Measurements from ENCODE around the gene PI4K2A.

Gene PI4K2A

DNA sequence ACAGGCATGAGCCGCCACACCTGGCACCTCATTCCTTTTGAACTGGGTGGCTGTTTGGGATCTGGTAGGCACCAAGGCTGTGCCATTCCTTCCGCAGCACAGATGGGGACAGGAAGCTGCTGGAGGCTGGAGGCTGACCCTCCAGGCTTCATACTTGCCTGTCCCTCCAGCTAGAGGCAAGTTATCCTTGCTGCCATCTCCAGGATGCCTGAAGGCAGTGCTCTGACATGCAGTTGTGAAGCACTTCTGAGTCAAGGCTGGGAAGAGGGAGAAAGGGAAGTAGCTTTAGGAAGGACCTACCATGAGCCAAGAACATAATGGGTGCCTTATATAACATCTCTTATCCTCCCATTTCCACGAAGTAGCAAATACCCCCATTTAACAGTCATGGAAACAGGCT lies 82.5 kb downstream of the PI4K2A start:
- no peak for DNase-seq

DNA sequence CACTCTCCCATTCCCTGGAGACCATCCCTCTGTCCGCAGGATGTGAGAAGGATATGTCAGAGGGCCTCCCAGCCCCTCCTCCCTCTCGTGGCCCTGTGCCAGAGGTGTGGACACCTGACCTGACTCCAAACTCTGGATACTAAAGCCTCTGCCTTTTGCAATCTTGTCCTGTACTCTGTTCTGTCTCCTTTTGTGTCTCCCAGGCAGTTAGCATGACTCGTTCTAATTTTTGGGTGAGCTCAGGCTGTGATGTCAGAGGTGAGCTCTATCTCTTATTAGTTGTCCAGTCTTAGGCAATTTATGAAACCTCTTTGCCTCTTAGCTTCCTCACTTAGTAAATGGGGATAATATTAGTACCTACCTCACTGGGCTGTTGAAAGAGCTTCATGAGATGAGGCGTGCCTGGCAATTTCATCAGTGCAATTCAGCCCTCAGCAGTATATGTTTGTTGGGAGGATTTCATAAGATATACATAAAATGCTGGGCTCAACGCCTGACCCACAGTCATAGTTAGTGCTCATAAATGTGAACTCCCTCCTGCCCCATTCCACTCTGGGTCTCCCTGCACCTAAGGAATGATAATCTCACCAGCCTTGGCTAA lies 84.0 kb downstream of the PI4K2A start:
- DNase-seq = no peak
